Ascending aorta (tissue), 2 donors: Measurements from ENCODE around the gene RPAIN. TPM values are rescaled to one million over a fixed set of nuclear protein-coding genes. Genes with fewer than 3 reads are reported as not detected.

Experiments
- DNase-seq, 2 donors: peaks; one replicate each; pipeline ENCODE4 v3.0.0-alpha.2; 2019; ENCODE audit warnings: low spot score in 2 of 2
- H3K27ac ChIP-seq, 2 donors: fragments of 200-600 bp; sonication (generic); one replicate each; pipeline ENCODE4 v1.5.1; 2016 to 2017; ENCODE audit warnings: mild to moderate bottlenecking in 1 of 2
- H3K27me3 ChIP-seq: fragments of 200-600 bp; sonication (generic); one replicate; pipeline ENCODE4 v1.5.1; 2017
- H3K36me3 ChIP-seq, 2 donors: fragments of 200-600 bp; sonication (generic); one replicate each; pipeline ENCODE4 v1.5.1; 2016
- H3K4me1 ChIP-seq, 2 donors: fragments of 200-600 bp; sonication (generic); one replicate each; pipeline ENCODE4 v1.5.1; 2016 to 2017; ENCODE audit warnings: mild to moderate bottlenecking in 1 of 2
- H3K4me3 ChIP-seq, 2 donors: fragments of 200-600 bp; sonication (generic); one replicate each; pipeline ENCODE4 v1.5.1; 2016 to 2017; ENCODE audit warnings: mild to moderate bottlenecking in 1 of 2
- H3K9me3 ChIP-seq, 2 donors: fragments of 200-600 bp; sonication (generic); one replicate each; pipeline ENCODE4 v1.5.1; 2016
- intact Hi-C: fragments of 100-400 bp; cut with DNase I; formaldehyde crosslinking; loops from one replicate; pipeline ENCODE4 v1.15.1; 2023
- total RNA-seq: library from RNA; depleted of rRNA; stranded (reverse); fragments of >200 nt; gene quantifications from one replicate; pipeline ENCODE4 v1.1.0, GENCODE V29; 2016
- TF ChIP-seq, protein P1 (sequence below), 3 experiments: fragments of 200-600 bp in 2 of 3; fragments of 450-650 bp in 1 of 3; sonication (generic) in 2 of 3; IDR thresholded peaks; one replicate each; pipeline ENCODE4 v1.5.1; 2016 to 2019; ENCODE audit warnings: antibody characterized with exemption in 3 of 3, mild to moderate bottlenecking in 1 of 3, moderate library complexity in 1 of 3

RPAIN gene
- total RNA-seq, 1 donor from 2014 or later = 6.4 TPM

DNA sequence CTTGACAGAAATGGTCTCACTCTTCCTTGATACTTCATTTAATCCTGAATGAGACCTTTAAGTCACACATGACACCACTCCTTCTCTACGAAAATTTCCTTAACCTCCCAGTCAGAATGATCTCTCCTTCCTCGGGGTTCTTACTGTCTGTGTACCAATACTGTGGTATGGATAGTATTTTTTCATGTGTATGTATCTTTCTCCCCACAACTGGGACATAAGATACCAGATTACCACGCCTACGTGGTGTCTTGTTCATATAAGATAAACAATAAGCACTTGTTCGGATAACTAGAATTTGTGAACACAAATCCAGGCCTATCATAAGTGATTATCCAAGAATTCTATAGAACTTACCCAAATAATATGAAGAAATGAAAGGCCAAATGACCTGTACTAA lies 11.8 kb upstream of the RPAIN start:
- Histone ChIP-seq H3K9me3 (no peaks in the 10 kb centered on the region), H3K4me3 (no peak overlapping the region), H3K27ac (no peak overlapping the region), H3K4me1 (no peaks in the 10 kb centered on the region), H3K27me3 (no peaks in the 10 kb centered on the region), H3K36me3 (peaks cover 79 to 91% of the 10 kb centered on the region in 2 donors)
- intact Hi-C loops = no loop called here
- TF ChIP-seq, protein P1, sequence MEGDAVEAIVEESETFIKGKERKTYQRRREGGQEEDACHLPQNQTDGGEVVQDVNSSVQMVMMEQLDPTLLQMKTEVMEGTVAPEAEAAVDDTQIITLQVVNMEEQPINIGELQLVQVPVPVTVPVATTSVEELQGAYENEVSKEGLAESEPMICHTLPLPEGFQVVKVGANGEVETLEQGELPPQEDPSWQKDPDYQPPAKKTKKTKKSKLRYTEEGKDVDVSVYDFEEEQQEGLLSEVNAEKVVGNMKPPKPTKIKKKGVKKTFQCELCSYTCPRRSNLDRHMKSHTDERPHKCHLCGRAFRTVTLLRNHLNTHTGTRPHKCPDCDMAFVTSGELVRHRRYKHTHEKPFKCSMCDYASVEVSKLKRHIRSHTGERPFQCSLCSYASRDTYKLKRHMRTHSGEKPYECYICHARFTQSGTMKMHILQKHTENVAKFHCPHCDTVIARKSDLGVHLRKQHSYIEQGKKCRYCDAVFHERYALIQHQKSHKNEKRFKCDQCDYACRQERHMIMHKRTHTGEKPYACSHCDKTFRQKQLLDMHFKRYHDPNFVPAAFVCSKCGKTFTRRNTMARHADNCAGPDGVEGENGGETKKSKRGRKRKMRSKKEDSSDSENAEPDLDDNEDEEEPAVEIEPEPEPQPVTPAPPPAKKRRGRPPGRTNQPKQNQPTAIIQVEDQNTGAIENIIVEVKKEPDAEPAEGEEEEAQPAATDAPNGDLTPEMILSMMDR (IDR thresholded peaks at IDR 0.05) = no peak
- no peak for DNase-seq

GRCh38 chr17:5410594-5411272 lies 9.2 kb upstream of the RPAIN start:
- Histone ChIP-seq H3K36me3 (peaks cover 58 to 74% of the 10 kb centered on the region in 2 donors), H3K27me3 (no peaks in the 10 kb centered on the region), H3K27ac (no peak overlapping the region), H3K9me3 (no peaks in the 10 kb centered on the region), H3K4me1 (peaks cover 4 to 12% of the 10 kb centered on the region in 2 donors), H3K4me3 (no peak overlapping the region)
- intact Hi-C loops = loop anchor here (10.0 kb wide), 1 partner anchor 1604 kb away; the partner anchor contains the start of gene RNASEK
- TF ChIP-seq, protein P1 (IDR thresholded peaks at IDR 0.05) = no peak
- no peak for DNase-seq

DNA sequence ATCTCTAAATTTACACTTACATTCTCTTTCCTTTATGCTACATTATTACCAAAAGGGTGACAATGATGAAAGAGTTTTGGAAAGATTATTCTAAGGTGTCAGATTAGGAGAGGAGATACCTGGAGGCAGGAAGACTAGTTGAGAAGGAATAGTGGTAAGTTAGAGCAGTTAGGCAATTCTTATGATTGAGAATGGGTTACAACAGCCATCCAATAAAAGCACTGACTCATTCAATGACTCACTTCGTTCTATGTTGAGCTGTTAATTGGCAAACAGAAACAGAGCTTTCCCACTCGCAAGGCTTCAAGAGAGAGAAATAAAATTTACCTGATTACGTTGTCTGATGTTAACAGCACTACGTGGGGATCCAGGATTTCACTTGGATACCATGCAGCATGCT lies 6.3 kb upstream of the RPAIN start:
- Histone ChIP-seq H3K36me3 (peaks cover 29 to 50% of the 10 kb centered on the region in 2 donors), H3K27ac (peak overlapping the region; percentile 50 to 87)

GRCh38 chr17:5416901-5417300 lies 3.1 kb upstream of the RPAIN start:
- Histone ChIP-seq H3K27ac (no peak overlapping the region), H3K4me3 (no peak overlapping the region), H3K4me1 (peaks cover 8 to 30% of the 10 kb centered on the region in 2 donors), H3K27me3 (no peaks in the 10 kb centered on the region), H3K36me3 (peaks cover 17 to 27% of the 10 kb centered on the region in 2 donors), H3K9me3 (no peaks in the 10 kb centered on the region)
- intact Hi-C loops = loop anchor here (10.0 kb wide), 1 partner anchor 1598 kb away; the partner anchor contains the start of gene RNASEK
- TF ChIP-seq, protein P1 (IDR thresholded peaks at IDR 0.05) = no peak
- DNase-seq = no peak

More for the DNA sequence above, 6.3 kb upstream of the RPAIN start:
- no peak for DNase-seq
- TF ChIP-seq, protein P1 (IDR thresholded peaks at IDR 0.05) = no peak
- peak overlapping the region in 1 of 2 donors; percentile 9 for H3K4me3 ChIP-seq
- peaks cover 4 to 27% of the 10 kb centered on the region in 2 donors for H3K4me1 ChIP-seq
- H3K27me3 ChIP-seq = no peaks in the 10 kb centered on the region
- no peaks in the 10 kb centered on the region for H3K9me3 ChIP-seq
- intact Hi-C loops = loop anchor here (1.0 to 10.0 kb wide), 2 partner anchors 73 to 1601 kb away; partner anchors contain the start of genes DERL2, MIS12 and RNASEK

DNA sequence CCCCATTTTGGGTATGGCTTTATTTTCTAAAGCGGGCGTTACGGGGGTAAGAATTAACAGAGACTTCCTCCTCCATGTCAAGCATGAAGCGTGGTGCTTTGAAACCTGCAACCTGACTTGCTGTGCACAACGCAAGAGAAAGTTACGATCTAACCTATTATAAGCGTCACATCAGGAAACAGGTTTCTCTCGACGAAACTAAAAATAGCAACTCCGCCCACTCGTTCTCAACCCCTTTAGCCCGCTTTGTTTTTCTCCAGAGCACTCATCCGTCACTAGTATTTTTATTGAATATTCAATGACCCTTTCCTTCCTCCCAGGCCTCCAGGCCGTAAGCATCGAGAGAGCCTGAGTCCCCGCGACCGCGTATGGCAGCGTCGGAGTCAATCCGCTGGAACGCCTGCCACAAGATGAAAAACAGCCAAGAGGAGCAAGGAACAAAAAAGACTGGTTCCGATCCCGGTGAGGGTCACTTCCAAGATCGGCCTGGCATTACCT lies 1.1 kb upstream of the RPAIN start:
- H3K36me3 ChIP-seq = peaks cover 18 to 34% of the 10 kb centered on the region in 2 donors
- TF ChIP-seq, protein P1 (IDR thresholded peaks at IDR 0.05) = no peak
- H3K27me3 ChIP-seq = no peaks in the 10 kb centered on the region
- peak overlapping the region; percentile 68 to 84 for H3K4me3 ChIP-seq
- peak overlapping the region; percentile 78 to 82 for H3K27ac ChIP-seq
- H3K4me1 ChIP-seq = peaks cover 7 to 26% of the 10 kb centered on the region in 2 donors
- no peaks in the 10 kb centered on the region for H3K9me3 ChIP-seq
- DNase-seq = peak in 1 of 2 donors; percentile 65
- intact Hi-C loops = loop anchor here (1.0 to 10.0 kb wide), 3 partner anchors 20 to 1596 kb away; partner anchors contain the start of genes C1QBP, RABEP1 and RNASEK
